Measurements from ENCODE around the gene ZNF552. TPM values are rescaled to one million over a fixed set of nuclear protein-coding genes. Genes with fewer than 3 reads are reported as not detected.
A peak's percentile ranks its signal among the peaks of the same experiment; 100 is the strongest.
"Not testable (repeated sequence)": the region's sequence is repeated elsewhere in the genome, so short reads cannot be mapped to it uniquely, and the experiment has no call there.

The ZNF552 gene
- polyA plus RNA-seq, 3 donors from 2014 or later: 4.4 to 6.7 (median 5.2) TPM

- H3K36me3 Mint-ChIP-seq: peaks cover 5 to 12% (median 7%) of the 10 kb centered on the region in 3 donors
- not testable (repeated sequence) for H3K27me3 Mint-ChIP-seq (ENCODE audit: low read depth in 3 of 3); DNase-seq; H3K9me3 Mint-ChIP-seq
- H3K27ac Mint-ChIP-seq: peak overlapping the region in 4 of 6 donors; percentile 37 to 82 (median 66)
- peaks cover 33 to 43% of the 10 kb centered on the region in 2 donors for H3K4me1 Mint-ChIP-seq
- H3K4me3 Mint-ChIP-seq: peak overlapping the region; percentile 38 to 98 (median 71)
Observed at GRCh38 chr19:57812975-57813820, 1.5 kb downstream of the ZNF552 start.

GRCh38 chr19:57812226-57812625 is 2.5 kb downstream of the ZNF552 start:
- Mint-ChIP-seq H3K4me1 (peaks cover 33 to 43% of the 10 kb centered on the region in 2 donors), H3K9me3 (no peaks in the 10 kb centered on the region), H3K4me3 (peak overlapping the region in 2 of 5 donors; percentile 3 to 38), H3K27me3 (ENCODE audit: low read depth in 3 of 3) (peaks cover 2 to 5% (median 3%) of the 10 kb centered on the region in 3 donors), H3K36me3 (peaks cover 5 to 18% (median 13%) of the 10 kb centered on the region in 3 donors), H3K27ac (peak overlapping the region in 2 of 6 donors; percentile 3 to 60)
- no peak for DNase-seq

GRCh38 chr19:57810410-57811295 is 4.1 kb downstream of the ZNF552 start:
- peaks cover 5 to 23% (median 13%) of the 10 kb centered on the region in 3 donors for H3K36me3 Mint-ChIP-seq
- not testable (repeated sequence) for H3K4me3 Mint-ChIP-seq; DNase-seq; H3K9me3 Mint-ChIP-seq; H3K27me3 Mint-ChIP-seq (ENCODE audit: low read depth in 3 of 3)
- H3K4me1 Mint-ChIP-seq: peaks cover 30 to 35% of the 10 kb centered on the region in 2 donors
- H3K27ac Mint-ChIP-seq: peak overlapping the region in 2 of 6 donors; percentile 12 to 14

- Mint-ChIP-seq H3K36me3 (peaks cover 5 to 23% (median 13%) of the 10 kb centered on the region in 3 donors), H3K27me3 (ENCODE audit: low read depth in 3 of 3) (peaks cover 0 to 5% (median 3%) of the 10 kb centered on the region in 3 donors), H3K9me3 (no peaks in the 10 kb centered on the region), H3K4me1 (peaks cover 18 to 27% of the 10 kb centered on the region in 2 donors), H3K4me3 (no peak overlapping the region), H3K27ac (no peak overlapping the region)
- DNase-seq: no peak
Observed at GRCh38 chr19:57807541-57807940, 7.2 kb downstream of the ZNF552 start.

GRCh38 chr19:57803594-57804325 is 11.0 kb downstream of the ZNF552 start:
- Mint-ChIP-seq H3K36me3 (peaks cover 0 to 20% (median 6%) of the 10 kb centered on the region in 3 donors), H3K9me3 (no peaks in the 10 kb centered on the region), H3K4me1 (peaks cover 13 to 28% of the 10 kb centered on the region in 2 donors), H3K27ac (peak overlapping the region; percentile 5 to 82 (median 54)), H3K4me3 (peak overlapping the region; percentile 47 to 89 (median 76)), H3K27me3 (ENCODE audit: low read depth in 3 of 3) (peaks cover 0 to 5% (median 3%) of the 10 kb centered on the region in 3 donors)
- peak in 1 of 3 donors; percentile 21 for DNase-seq

- H3K27ac Mint-ChIP-seq: peak overlapping the region in 4 of 6 donors; percentile 32 to 82 (median 60)
- peaks cover 13 to 28% of the 10 kb centered on the region in 2 donors for H3K4me1 Mint-ChIP-seq
- no peak for DNase-seq
- peaks cover 0 to 5% (median 3%) of the 10 kb centered on the region in 3 donors for H3K27me3 Mint-ChIP-seq (ENCODE audit: low read depth in 3 of 3)
- H3K4me3 Mint-ChIP-seq: peak overlapping the region; percentile 47 to 89 (median 76)
- H3K36me3 Mint-ChIP-seq: peaks cover 0 to 17% (median 6%) of the 10 kb centered on the region in 3 donors
- H3K9me3 Mint-ChIP-seq: no peaks in the 10 kb centered on the region
Observed at GRCh38 chr19:57803265-57803593, 11.5 kb downstream of the ZNF552 start.

- DNase-seq: no peak
- H3K27me3 Mint-ChIP-seq (ENCODE audit: low read depth in 3 of 3): peaks cover 0 to 5% (median 3%) of the 10 kb centered on the region in 3 donors
- peaks cover 15 to 28% of the 10 kb centered on the region in 2 donors for H3K4me1 Mint-ChIP-seq
- no peaks in the 10 kb centered on the region for H3K9me3 Mint-ChIP-seq
- no peak overlapping the region for H3K4me3 Mint-ChIP-seq
- peak overlapping the region in 4 of 6 donors; percentile 15 to 69 (median 55) for H3K27ac Mint-ChIP-seq
- H3K36me3 Mint-ChIP-seq: peaks cover 0 to 11% (median 0%) of the 10 kb centered on the region in 3 donors
Observed at GRCh38 chr19:57802269-57802668, 12.4 kb downstream of the ZNF552 start.

- Mint-ChIP-seq H3K9me3 (no peaks in the 10 kb centered on the region), H3K27me3 (ENCODE audit: low read depth in 3 of 3) (peaks cover 0 to 5% (median 3%) of the 10 kb centered on the region in 3 donors), H3K4me1 (peaks cover 15 to 28% of the 10 kb centered on the region in 2 donors), H3K4me3 (no peak overlapping the region), H3K36me3 (peaks cover 6 to 13% (median 6%) of the 10 kb centered on the region in 3 donors), H3K27ac (no peak overlapping the region)
- DNase-seq: no peak
Observed at GRCh38 chr19:57800696-57801095, 14.0 kb downstream of the ZNF552 start.

- peaks cover 15 to 31% (median 31%) of the 10 kb centered on the region in 3 donors for H3K36me3 Mint-ChIP-seq
- not testable (repeated sequence) for H3K4me3 Mint-ChIP-seq, H3K4me1 Mint-ChIP-seq
Observed at GRCh38 chr19:57796580-57796979, 18.1 kb downstream of the ZNF552 start.

GRCh38 chr19:57789288-57789687 is 25.4 kb downstream of the ZNF552 start:
- Mint-ChIP-seq H3K4me1 (peaks cover 7 to 9% of the 10 kb centered on the region in 2 donors), H3K27me3 (ENCODE audit: low read depth in 3 of 3) (peaks cover 3 to 8% (median 4%) of the 10 kb centered on the region in 3 donors), H3K36me3 (peaks cover 34 to 51% (median 42%) of the 10 kb centered on the region in 3 donors), H3K4me3 (no peak overlapping the region), H3K9me3 (peaks cover 0 to 63% (median 54%) of the 10 kb centered on the region in 6 donors), H3K27ac (no peak overlapping the region)
- DNase-seq: no peak

More at GRCh38 chr19:57796580-57796979, 18.1 kb downstream of the ZNF552 start:
- DNase-seq; H3K27ac Mint-ChIP-seq; H3K9me3 Mint-ChIP-seq; H3K27me3 Mint-ChIP-seq (ENCODE audit: low read depth in 3 of 3): not testable (repeated sequence)

- H3K27ac Mint-ChIP-seq: peak overlapping the region in 1 of 6 donors; percentile 46
- peaks cover 34 to 43% (median 38%) of the 10 kb centered on the region in 3 donors for H3K36me3 Mint-ChIP-seq
- H3K9me3 Mint-ChIP-seq: peaks cover 0 to 64% (median 56%) of the 10 kb centered on the region in 6 donors
Observed at GRCh38 chr19:57788114-57788692, 26.5 kb downstream of the ZNF552 start.

GRCh38 chr19:57786906-57787305 is 27.8 kb downstream of the ZNF552 start:
- H3K36me3 Mint-ChIP-seq: peaks cover 34 to 45% (median 38%) of the 10 kb centered on the region in 3 donors
- peaks cover 3 to 8% (median 4%) of the 10 kb centered on the region in 3 donors for H3K27me3 Mint-ChIP-seq (ENCODE audit: low read depth in 3 of 3)
- peaks cover 2 to 69% (median 57%) of the 10 kb centered on the region in 6 donors for H3K9me3 Mint-ChIP-seq
- H3K27ac Mint-ChIP-seq: no peak overlapping the region
- peaks cover 7 to 9% of the 10 kb centered on the region in 2 donors for H3K4me1 Mint-ChIP-seq
- no peak overlapping the region for H3K4me3 Mint-ChIP-seq
- no peak for DNase-seq

More at GRCh38 chr19:57788114-57788692, 26.5 kb downstream of the ZNF552 start:
- no peak for DNase-seq
- peaks cover 7 to 9% of the 10 kb centered on the region in 2 donors for H3K4me1 Mint-ChIP-seq
- H3K4me3 Mint-ChIP-seq: no peak overlapping the region
- peaks cover 3 to 8% (median 4%) of the 10 kb centered on the region in 3 donors for H3K27me3 Mint-ChIP-seq (ENCODE audit: low read depth in 3 of 3)
